GM12873 (cell line): ENCODE results near the gene FRMD6.

Source experiments
- CTCF ChIP-seq: IDR thresholded peaks from 2 replicates; pipeline ENCODE4 v1.5.1; 2012; ENCODE audit warnings: low read depth, mild to moderate bottlenecking, moderate library complexity, low read length, control low read depth; ENCODE audit not compliant: insufficient read depth; ENCODE audit errors: missing control alignments

FRMD6 gene

GRCh38 chr14:51711505-51711904 is 59.8 kb downstream of the FRMD6 start:
- no peak for TF ChIP-seq CTCF

GRCh38 chr14:51715250-51715649 is 63.5 kb downstream of the FRMD6 start:
- TF ChIP-seq CTCF: no peak

- TF ChIP-seq CTCF: no peak
Observed at GRCh38 chr14:51715742-51716141, 64.0 kb downstream of the FRMD6 start.

- no peak for TF ChIP-seq CTCF
Observed at GRCh38 chr14:51716610-51717009, 64.9 kb downstream of the FRMD6 start.

- TF ChIP-seq CTCF: no peak
Observed at GRCh38 chr14:51717766-51718165, 66.1 kb downstream of the FRMD6 start.

GRCh38 chr14:51719955-51720354 is 68.2 kb downstream of the FRMD6 start:
- TF ChIP-seq CTCF: no peak

- no peak for TF ChIP-seq CTCF
Observed at GRCh38 chr14:51723990-51724389, 72.3 kb downstream of the FRMD6 start.
